Body of pancreas (tissue), 4 donors: ENCODE data around the gene CLCNKB. TPM values are rescaled to one million over a fixed set of nuclear protein-coding genes. Genes with fewer than 3 reads are reported as not detected.

Source experiments
- ATAC-seq: fragments of 150-250 bp; one replicate; pipeline ENCODE4 v1.9.1; 2016
- DNase-seq, 4 donors: peaks; one replicate each; pipeline ENCODE4 v3.0.0-alpha.2; 2019
- H3K27ac ChIP-seq, 4 donors: fragments of 200-600 bp; sonication (generic); 1 replicate in 3 of 4; 2 replicates in 1 of 4; pipeline versions ENCODE4 v1.5.1 to v1.6.1; 2016 to 2019; ENCODE audit warnings: mild to moderate bottlenecking in 1 of 4, mixed read lengths in 1 of 4, moderate library complexity in 1 of 4
- H3K27me3 ChIP-seq, 2 donors: fragments of 200-600 bp; sonication (generic); one replicate each; pipeline ENCODE4 v1.6.0; 2016; ENCODE audit warnings: mild to moderate bottlenecking in 1 of 2
- H3K36me3 ChIP-seq, 2 donors: fragments of 200-600 bp; sonication (generic); replicated peaks in 1 of 2; 2 replicates each; pipeline ENCODE4 v1.5.1; 2016; ENCODE audit warnings: low read depth in 2 of 2; ENCODE audit not compliant: insufficient read depth in 1 of 2
- H3K4me1 ChIP-seq: fragments of 200-600 bp; sonication (generic); one replicate; pipeline ENCODE4 v1.6.0; 2016
- H3K4me3 ChIP-seq, 2 donors: fragments of 200-600 bp; sonication (generic); 1 replicate in 1 of 2; 2 replicates in 1 of 2; pipeline ENCODE4 v1.5.1; 2016 to 2019
- H3K9me3 ChIP-seq, 3 donors: fragments of 200-600 bp; sonication (generic); 1 replicate in 2 of 3; 2 replicates in 1 of 3; pipeline ENCODE4 v1.5.1; 2016
- POLR2A ChIP-seq, 3 donors: fragments of 450-650 bp; IDR thresholded peaks; one replicate each; pipeline ENCODE4 v1.6.1; 2016; ENCODE audit warnings: antibody characterized with exemption in 3 of 3, mild to moderate bottlenecking in 2 of 3
- WGBS, 2 donors: methylation state at CpG; one replicate each; pipeline ENCODE4 v1.1.5; 2017; 5-methylcytosine and 5-hydroxymethylcytosine counted together
- intact Hi-C: fragments of 100-400 bp; cut with DNase I; formaldehyde crosslinking; loops from one replicate; pipeline ENCODE4 v1.15.1; 2023
- total RNA-seq, 2 donors: library from RNA; depleted of rRNA; stranded (reverse); fragments of >200 nt; gene quantifications; one replicate each; pipeline ENCODE4 v1.1.0, GENCODE V29; 2016
- TF ChIP-seq, protein P1 (sequence below), 7 experiments: fragments of 450-650 bp in 4 of 7; fragments of 200-600 bp in 3 of 7; sonication (generic) in 3 of 7; IDR thresholded peaks; one replicate each; pipeline ENCODE4 v1.5.1; 2016 to 2019; ENCODE audit warnings: antibody characterized with exemption in 7 of 7

Gene CLCNKB
- total RNA-seq, 2 donors from 2014 or later = 1.3 TPM; not detected in 1

DNA sequence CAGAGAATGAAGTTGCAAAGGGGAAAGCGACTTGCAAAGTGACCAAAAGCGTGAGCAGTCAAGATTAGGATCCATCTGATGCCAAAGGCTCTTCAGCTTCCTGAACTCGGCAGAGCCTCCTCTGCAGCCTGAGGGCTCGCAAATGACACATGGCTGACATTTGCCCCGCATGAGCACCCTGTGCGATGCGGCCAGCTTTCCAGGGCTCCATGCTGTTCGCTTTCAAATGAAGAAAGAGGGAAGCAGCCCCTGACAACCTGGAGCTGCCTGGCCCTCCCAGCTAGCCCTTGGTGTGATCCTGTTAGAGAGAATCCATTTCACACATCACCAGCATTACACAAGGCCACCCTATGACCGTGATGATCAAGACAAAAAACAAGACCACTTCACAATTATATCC lies 50.0 kb downstream of the CLCNKB start:
- ATAC-seq (peak; percentile 3), DNase-seq (peak in 1 of 4 donors; percentile 11)
- no peak overlapping the region for H3K4me3 ChIP-seq
- no peaks in the 10 kb centered on the region for H3K9me3 ChIP-seq
- peaks cover 56% of the 10 kb centered on the region for H3K4me1 ChIP-seq
- intact Hi-C loops = no loop called here
- peak overlapping the region; percentile 49 to 72 (median 66) for H3K27ac ChIP-seq
- no peak for TF ChIP-seq POLR2A (IDR thresholded peaks at IDR 0.05)
- TF ChIP-seq, protein P1, sequence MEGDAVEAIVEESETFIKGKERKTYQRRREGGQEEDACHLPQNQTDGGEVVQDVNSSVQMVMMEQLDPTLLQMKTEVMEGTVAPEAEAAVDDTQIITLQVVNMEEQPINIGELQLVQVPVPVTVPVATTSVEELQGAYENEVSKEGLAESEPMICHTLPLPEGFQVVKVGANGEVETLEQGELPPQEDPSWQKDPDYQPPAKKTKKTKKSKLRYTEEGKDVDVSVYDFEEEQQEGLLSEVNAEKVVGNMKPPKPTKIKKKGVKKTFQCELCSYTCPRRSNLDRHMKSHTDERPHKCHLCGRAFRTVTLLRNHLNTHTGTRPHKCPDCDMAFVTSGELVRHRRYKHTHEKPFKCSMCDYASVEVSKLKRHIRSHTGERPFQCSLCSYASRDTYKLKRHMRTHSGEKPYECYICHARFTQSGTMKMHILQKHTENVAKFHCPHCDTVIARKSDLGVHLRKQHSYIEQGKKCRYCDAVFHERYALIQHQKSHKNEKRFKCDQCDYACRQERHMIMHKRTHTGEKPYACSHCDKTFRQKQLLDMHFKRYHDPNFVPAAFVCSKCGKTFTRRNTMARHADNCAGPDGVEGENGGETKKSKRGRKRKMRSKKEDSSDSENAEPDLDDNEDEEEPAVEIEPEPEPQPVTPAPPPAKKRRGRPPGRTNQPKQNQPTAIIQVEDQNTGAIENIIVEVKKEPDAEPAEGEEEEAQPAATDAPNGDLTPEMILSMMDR (IDR thresholded peaks at IDR 0.05) = no peak
- no peaks in the 10 kb centered on the region for H3K27me3 ChIP-seq
- 52 to 71% methylated on average over 7 to 9 of the region's 9 CpGs for WGBS, 2 donors
- no peaks in the 10 kb centered on the region for H3K36me3 ChIP-seq

- DNase-seq (peak; percentile 81 to 89 (median 86)), ATAC-seq (peak; percentile 91)
- intact Hi-C loops = no loop called here
- H3K36me3 ChIP-seq = no peaks in the 10 kb centered on the region
- H3K9me3 ChIP-seq = no peaks in the 10 kb centered on the region
- no peaks in the 10 kb centered on the region for H3K27me3 ChIP-seq
- no peak overlapping the region for H3K4me3 ChIP-seq
- H3K4me1 ChIP-seq = peaks cover 56% of the 10 kb centered on the region
- no peak for TF ChIP-seq POLR2A (IDR thresholded peaks at IDR 0.05)
- TF ChIP-seq, protein P1 (IDR thresholded peaks at IDR 0.05) = peak in 1 of 7 experiments; percentile 10
- 45 to 53% methylated on average over 20 to 21 of the region's 21 CpGs for WGBS, 2 donors
- H3K27ac ChIP-seq = peak overlapping the region; percentile 49 to 72 (median 66)
Observed at GRCh38 chr1:16094453-16095158, 51.0 kb downstream of the CLCNKB start.

- DNase-seq (no peak), ATAC-seq (no peak)
- TF ChIP-seq, protein P1 (IDR thresholded peaks at IDR 0.05) = no peak
- no peak for TF ChIP-seq POLR2A (IDR thresholded peaks at IDR 0.05)
- H3K27ac ChIP-seq = no peak overlapping the region
- no peak overlapping the region for H3K4me3 ChIP-seq
- no peaks in the 10 kb centered on the region for H3K9me3 ChIP-seq
- intact Hi-C loops = no loop called here
- no peaks in the 10 kb centered on the region for H3K27me3 ChIP-seq
- peaks cover 56% of the 10 kb centered on the region for H3K4me1 ChIP-seq
- no peaks in the 10 kb centered on the region for H3K36me3 ChIP-seq
- 0 to 30% methylated on average over 4 to 9 of the region's 9 CpGs for WGBS, 2 donors
Observed at GRCh38 chr1:16095447-16095846, 51.9 kb downstream of the CLCNKB start.

- no peak for ATAC-seq
- Histone ChIP-seq H3K36me3 (no peaks in the 10 kb centered on the region), H3K4me1 (peaks cover 18% of the 10 kb centered on the region), H3K27me3 (no peaks in the 10 kb centered on the region), H3K4me3 (no peak overlapping the region), H3K9me3 (no peaks in the 10 kb centered on the region), H3K27ac (no peak overlapping the region)
- TF ChIP-seq, protein P1 (IDR thresholded peaks at IDR 0.05) = no peak
- TF ChIP-seq POLR2A (IDR thresholded peaks at IDR 0.05) = no peak
- WGBS, 2 donors = 100% methylated on average over 1 of the region's 1 CpG
- no peak for DNase-seq
- intact Hi-C loops = no loop called here
Observed at GRCh38 chr1:16099412-16099811, 55.8 kb downstream of the CLCNKB start.

- Histone ChIP-seq H3K4me3 (no peak overlapping the region), H3K4me1 (no peaks in the 10 kb centered on the region), H3K36me3 (no peaks in the 10 kb centered on the region), H3K27me3 (no peaks in the 10 kb centered on the region), H3K27ac (no peak overlapping the region), H3K9me3 (no peaks in the 10 kb centered on the region)
- WGBS, 2 donors = 65 to 71% methylated on average over 9 of the region's 9 CpGs
- intact Hi-C loops = no loop called here
- DNase-seq (no peak), ATAC-seq (no peak)
- TF ChIP-seq, protein P1 (IDR thresholded peaks at IDR 0.05) = no peak
- TF ChIP-seq POLR2A (IDR thresholded peaks at IDR 0.05) = no peak
Observed at GRCh38 chr1:16101623-16102022, 58.0 kb downstream of the CLCNKB start.
